GM18511 (cell line): ENCODE measurements around the gene C3orf18.
A peak's percentile ranks its signal among the peaks of the same experiment; 100 is the strongest.

Source experiments
- ATAC-seq: cut with Tn5 transposase; IDR thresholded peaks from one replicate; pipeline ENCODE4 v1.9.1; 2021; ENCODE audit warnings: mild to moderate bottlenecking, moderate library complexity; ENCODE audit not compliant: unreplicated experiment

C3orf18 gene

GRCh38 chr3:50581459-50581842, 13.9 kb upstream of the C3orf18 start:
- no peak for ATAC-seq

GRCh38 chr3:50580683-50581458, 13.3 kb upstream of the C3orf18 start:
- no peak for ATAC-seq

- no peak for ATAC-seq
Observed at GRCh38 chr3:50577348-50577747, 9.8 kb upstream of the C3orf18 start.

GRCh38 chr3:50575372-50575771, 7.8 kb upstream of the C3orf18 start:
- no peak for ATAC-seq

GRCh38 chr3:50574444-50574831, 6.9 kb upstream of the C3orf18 start:
- ATAC-seq: no peak

GRCh38 chr3:50573566-50574443, 6.3 kb upstream of the C3orf18 start:
- ATAC-seq: no peak

- no peak for ATAC-seq
Observed at GRCh38 chr3:50572801-50573371, 5.3 kb upstream of the C3orf18 start.

- ATAC-seq: no peak
Observed at GRCh38 chr3:50572158-50572557, 4.6 kb upstream of the C3orf18 start.

GRCh38 chr3:50571486-50571885, 3.9 kb upstream of the C3orf18 start:
- no peak for ATAC-seq

GRCh38 chr3:50570508-50571279, 3.1 kb upstream of the C3orf18 start:
- no peak for ATAC-seq

GRCh38 chr3:50568947-50569749, 1.6 kb upstream of the C3orf18 start, which contains the start of gene HEMK1:
HEMK1 (plus strand) TSS chr3:50569522; CDS start chr3:50571105, 1,583 bp downstream.
- peak; percentile 72 for ATAC-seq

- ATAC-seq: no peak
Observed at GRCh38 chr3:50567011-50567385, 549 bp downstream of the C3orf18 start.

- no peak for ATAC-seq
Observed at GRCh38 chr3:50564321-50564720, 3.2 kb downstream of the C3orf18 start.

GRCh38 chr3:50563867-50564266, 3.7 kb downstream of the C3orf18 start:
- no peak for ATAC-seq

GRCh38 chr3:50562861-50563260, 4.7 kb downstream of the C3orf18 start:
- no peak for ATAC-seq

- ATAC-seq: no peak
Observed at GRCh38 chr3:50559702-50560101, 7.8 kb downstream of the C3orf18 start.

- no peak for ATAC-seq
Observed at GRCh38 chr3:50557915-50558314, 9.6 kb downstream of the C3orf18 start.

- no peak for ATAC-seq
Observed at GRCh38 chr3:50557106-50557505, 10.4 kb downstream of the C3orf18 start.

- no peak for ATAC-seq
Observed at GRCh38 chr3:50554553-50554952, 13.0 kb downstream of the C3orf18 start.

- no peak for ATAC-seq
Observed at GRCh38 chr3:50552598-50552997, 14.9 kb downstream of the C3orf18 start.
